Heart left ventricle (tissue), 16 donors: ENCODE measurements around the gene TMPRSS7. TPM values are rescaled to one million over a fixed set of nuclear protein-coding genes. Genes with fewer than 3 reads are reported as not detected.

Experiments used
- ATAC-seq, 4 donors: fragments of 200-7000 bp; cut with Tn5 transposase; one replicate each; pipeline ENCODE4 v1.9.1; 2020 to 2022; ENCODE audit warnings: moderate library complexity in 4 of 4, mild to moderate bottlenecking in 3 of 4, moderate number of reproducible peaks in 1 of 4
- DNase-seq, 5 donors: peaks; one replicate each; pipeline ENCODE4 v3.0.0-alpha.2; 2020
- H3K27ac ChIP-seq, 12 donors: fragments of 200-600 bp; sonication (generic) in 4 of 12; one replicate each; pipeline versions ENCODE4 v1.5.0 to v1.8.0; 2016 to 2022; ENCODE audit warnings: mild to moderate bottlenecking in 2 of 12
- H3K27me3 ChIP-seq, 9 donors: fragments of 200-600 bp; sonication (generic) in 2 of 9; one replicate each; pipeline versions ENCODE4 v1.5.1 to v1.8.0; 2016 to 2022; ENCODE audit warnings: mild to moderate bottlenecking in 3 of 9
- H3K36me3 ChIP-seq, 9 donors: fragments of 200-600 bp; sonication (generic) in 2 of 9; one replicate each; pipeline versions ENCODE4 v1.5.0 to v1.8.0; 2018 to 2022; ENCODE audit warnings: mild to moderate bottlenecking in 2 of 9
- H3K4me1 ChIP-seq, 12 donors: fragments of 200-600 bp; sonication (generic) in 4 of 12; one replicate each; pipeline versions ENCODE4 v1.5.0 to v1.8.0; 2016 to 2022; ENCODE audit warnings: mild to moderate bottlenecking in 3 of 12
- H3K4me3 ChIP-seq, 12 donors: fragments of 200-600 bp; sonication (generic) in 4 of 12; one replicate each; pipeline versions ENCODE4 v1.5.0 to v1.8.0; 2017 to 2022; ENCODE audit warnings: mild to moderate bottlenecking in 9 of 12, moderate library complexity in 4 of 12
- H3K9me3 ChIP-seq, 12 donors: fragments of 200-600 bp; sonication (generic) in 4 of 12; one replicate each; pipeline versions ENCODE4 v1.5.0 to v1.8.0; 2016 to 2022; ENCODE audit warnings: mild to moderate bottlenecking in 1 of 12
- POLR2A ChIP-seq, 2 donors: fragments of 450-650 bp; IDR thresholded peaks; one replicate each; pipeline ENCODE4 v1.6.1; 2017; ENCODE audit warnings: antibody characterized with exemption in 2 of 2, mild to moderate bottlenecking in 2 of 2, moderate library complexity in 2 of 2
- WGBS, 4 donors: extraction: QIAGEN DNeasy Blood & Tissue Kit in 2 of 4; methylation state at CpG; one replicate each; pipeline versions ENCODE4 v1.1.5 to v1.1.7; 2013 to 2018; 5-methylcytosine and 5-hydroxymethylcytosine counted together
- intact Hi-C, 10 donors: fragments of 100-400 bp; cut with DNase I; formaldehyde crosslinking; loops; one replicate each; pipeline versions ENCODE4 v1.11.1 to v1.14.2; 2022
- polyA plus RNA-seq, 2 donors: library from polyadenylated mRNA; stranded (reverse); fragments of 200-250 nt; gene quantifications; one replicate each; pipeline ENCODE4 v1.2.3, GENCODE V29; 2013
- total RNA-seq, 9 donors: library from RNA; depleted of rRNA in 2 of 9; stranded (reverse); fragments of >200 nt in 2 of 9; fragmentation: NEBNext Ultra II Directional in 3 of 9; extraction: Animal tissue kit (Norgen Biotek cat#: 25700) in 3 of 9; gene quantifications; one replicate each; pipeline versions ENCODE4 v1.1.0 to v1.2.4, GENCODE V29; 2016 to 2023
- TF ChIP-seq, protein P1 (sequence below), 12 donors: fragments of 200-600 bp; sonication (generic) in 4 of 12; IDR thresholded peaks; one replicate each; pipeline versions ENCODE4 v1.5.0 to v1.8.0; 2018 to 2022; ENCODE audit warnings: antibody characterized with exemption in 12 of 12, mild to moderate bottlenecking in 5 of 12
- donor health status: ischemic (EF 13 %, LVEDD 7.1; RV severe dilation, severe dysfunction).
- donor health status: healthy with polysubstance abuse.
- donor health status: DM: no; HTN: yes; CAD: no.
- donor health status: DM: no; HTN: no; CAD: no.
- donor health status: ischemic (EF 25% LVEDD 6.9; RV normal size, moderate dysfunction).
- donor health status: ischemic (EF 25% LVEDD 5.7; RV mildly dilated, moderate dysfunction).
- donor health status: healthy.
- donor health status: DM: yes; HTN: yes; CAD: no.
- donor health status: ischemic (EF 35%, LVEDD 5.7; RV mildly dilated, moderate dysfunction).
- donor health status: nonischemic (EF 11% LVEDD 7.7; RV severe dilation, severe dysfunction).
- donor health status: DM: yes; HTN: yes; CAD: no.
- donor health status: PGD.
- donor health status: ischemic (EF 29% LVEDD 5.4; RV normal size, mild dysfunction).
- donor health status: nonischemic (EF 23%, LVEDD 6.1; RV moderate dilation, normal function).

The TMPRSS7 gene
- total and polyA plus RNA-seq, 11 donors, result not detected

DNA sequence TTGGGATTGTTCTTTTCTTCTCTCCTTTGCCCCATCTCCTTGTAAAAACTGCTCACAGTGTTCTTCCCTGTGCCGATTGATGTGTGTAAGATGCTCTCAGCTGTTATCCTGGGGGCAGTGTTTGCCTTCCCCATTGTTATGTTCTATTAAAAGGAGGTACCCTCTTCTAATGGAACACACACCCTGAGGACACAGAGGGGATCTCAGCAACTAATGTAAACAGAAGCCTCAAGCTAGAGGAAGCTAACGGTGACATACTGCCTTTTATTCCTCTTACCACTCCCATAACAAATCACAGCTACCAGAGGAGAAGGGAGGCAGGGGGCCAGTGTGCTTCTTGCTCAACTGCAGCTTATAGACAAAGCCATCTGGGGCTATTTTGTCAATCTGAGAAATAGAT is 33.6 kb upstream of the TMPRSS7 start:
- Histone ChIP-seq H3K4me1 (peaks cover 0 to 16% (median 8%) of the 10 kb centered on the region in 12 donors), H3K27ac (no peak overlapping the region), H3K9me3 (no peaks in the 10 kb centered on the region), H3K27me3 (peaks cover 0 to 20% (median 0%) of the 10 kb centered on the region in 9 donors), H3K36me3 (no peaks in the 10 kb centered on the region), H3K4me3 (no peak overlapping the region)
- ATAC-seq (no peak), DNase-seq (no peak)
- whole genome bisulfite sequencing, 4 donors, result 87 to 96% (median 93%) methylated on average over 2 of the region's 2 CpGs
- intact Hi-C loops, result no loop called here
- TF ChIP-seq POLR2A (IDR thresholded peaks at IDR 0.05), result no peak
- TF ChIP-seq, protein P1, sequence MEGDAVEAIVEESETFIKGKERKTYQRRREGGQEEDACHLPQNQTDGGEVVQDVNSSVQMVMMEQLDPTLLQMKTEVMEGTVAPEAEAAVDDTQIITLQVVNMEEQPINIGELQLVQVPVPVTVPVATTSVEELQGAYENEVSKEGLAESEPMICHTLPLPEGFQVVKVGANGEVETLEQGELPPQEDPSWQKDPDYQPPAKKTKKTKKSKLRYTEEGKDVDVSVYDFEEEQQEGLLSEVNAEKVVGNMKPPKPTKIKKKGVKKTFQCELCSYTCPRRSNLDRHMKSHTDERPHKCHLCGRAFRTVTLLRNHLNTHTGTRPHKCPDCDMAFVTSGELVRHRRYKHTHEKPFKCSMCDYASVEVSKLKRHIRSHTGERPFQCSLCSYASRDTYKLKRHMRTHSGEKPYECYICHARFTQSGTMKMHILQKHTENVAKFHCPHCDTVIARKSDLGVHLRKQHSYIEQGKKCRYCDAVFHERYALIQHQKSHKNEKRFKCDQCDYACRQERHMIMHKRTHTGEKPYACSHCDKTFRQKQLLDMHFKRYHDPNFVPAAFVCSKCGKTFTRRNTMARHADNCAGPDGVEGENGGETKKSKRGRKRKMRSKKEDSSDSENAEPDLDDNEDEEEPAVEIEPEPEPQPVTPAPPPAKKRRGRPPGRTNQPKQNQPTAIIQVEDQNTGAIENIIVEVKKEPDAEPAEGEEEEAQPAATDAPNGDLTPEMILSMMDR (IDR thresholded peaks at IDR 0.05), result no peak

DNA sequence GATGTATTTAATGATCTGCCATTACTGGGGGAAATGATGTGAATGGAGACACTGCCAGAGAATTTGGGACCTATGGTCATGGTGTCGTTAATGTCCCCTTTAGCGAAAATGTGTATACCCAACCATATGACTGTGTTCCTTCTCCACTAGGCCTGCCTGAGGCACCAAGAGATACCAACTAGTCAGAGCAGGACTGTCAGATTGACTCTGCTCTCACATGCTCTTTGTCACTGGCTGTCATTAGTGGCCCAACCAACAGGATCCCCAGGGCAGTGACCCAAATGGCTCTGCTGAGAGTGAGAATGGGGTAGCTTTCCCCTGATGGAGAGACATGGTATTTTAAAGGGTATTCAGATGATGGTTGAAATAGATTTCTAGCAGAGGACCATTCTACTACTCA is 33.0 kb upstream of the TMPRSS7 start:
- TF ChIP-seq, protein P1 (IDR thresholded peaks at IDR 0.05), result no peak
- TF ChIP-seq POLR2A (IDR thresholded peaks at IDR 0.05), result no peak
- no peak for ATAC-seq
- H3K4me1 ChIP-seq, result peaks cover 0 to 16% (median 8%) of the 10 kb centered on the region in 12 donors

DNA sequence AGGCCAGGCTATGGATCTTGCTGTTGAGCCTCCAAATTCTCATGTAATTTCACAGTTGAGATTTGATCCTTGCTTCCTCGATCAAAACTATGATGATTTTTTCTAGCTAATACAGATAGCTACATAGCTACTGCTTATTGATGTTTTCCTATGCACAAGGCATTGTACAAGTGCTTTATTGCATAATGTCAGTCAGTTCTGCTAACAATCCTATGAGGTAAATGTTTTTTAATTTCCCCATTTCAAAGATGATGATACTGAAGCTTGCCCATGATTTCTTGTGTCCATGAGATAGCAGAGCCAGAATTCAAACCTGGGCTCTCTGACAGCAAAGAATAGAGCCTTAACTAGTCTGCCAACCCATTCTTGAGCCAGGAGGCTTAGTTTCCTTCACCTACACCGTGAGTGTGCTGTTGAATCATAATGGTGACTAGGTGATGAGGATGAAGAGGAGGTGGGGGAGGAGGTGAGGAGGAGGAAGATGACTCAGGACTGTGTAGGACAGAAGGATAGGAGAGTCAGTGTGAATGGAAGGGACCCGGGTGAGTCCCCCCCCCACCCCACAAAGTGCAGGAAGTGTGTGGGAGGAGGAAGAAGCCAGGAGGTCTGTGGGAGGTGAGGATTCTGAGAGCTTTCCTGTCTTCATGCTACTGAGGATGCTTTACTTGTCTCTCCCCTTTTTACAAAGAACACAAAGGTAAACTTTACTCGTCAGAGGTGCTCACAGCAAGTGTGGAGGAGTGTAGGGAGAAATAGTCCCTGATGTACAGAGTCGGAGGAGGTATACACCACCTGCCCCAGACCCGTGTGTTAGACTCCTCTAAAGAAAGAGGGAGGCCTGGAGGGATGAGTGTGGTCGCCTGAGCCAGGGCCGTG is 32.2 kb upstream of the TMPRSS7 start:
- 76 to 79% (median 78%) methylated on average over 8 of the region's 8 CpGs for WGBS, 4 donors
- Histone ChIP-seq H3K4me3 (no peak overlapping the region), H3K27me3 (peaks cover 0 to 20% (median 0%) of the 10 kb centered on the region in 9 donors), H3K27ac (no peak overlapping the region), H3K9me3 (no peaks in the 10 kb centered on the region), H3K4me1 (peaks cover 0 to 16% (median 8%) of the 10 kb centered on the region in 12 donors), H3K36me3 (no peaks in the 10 kb centered on the region)
- DNase-seq, result no peak
- TF ChIP-seq, protein P1 (IDR thresholded peaks at IDR 0.05), result no peak
- no peak for TF ChIP-seq POLR2A (IDR thresholded peaks at IDR 0.05)
- intact Hi-C loops, result no loop called here
- ATAC-seq, result no peak

More for the DNA sequence above, 33.0 kb upstream of the TMPRSS7 start:
- Histone ChIP-seq H3K27me3 (peaks cover 0 to 20% (median 0%) of the 10 kb centered on the region in 9 donors), H3K27ac (no peak overlapping the region), H3K9me3 (no peaks in the 10 kb centered on the region), H3K36me3 (no peaks in the 10 kb centered on the region), H3K4me3 (no peak overlapping the region)
- DNase-seq, result no peak
- 93 to 100% (median 95%) methylated on average over 2 of the region's 2 CpGs for WGBS, 4 donors
- intact Hi-C loops, result no loop called here

DNA sequence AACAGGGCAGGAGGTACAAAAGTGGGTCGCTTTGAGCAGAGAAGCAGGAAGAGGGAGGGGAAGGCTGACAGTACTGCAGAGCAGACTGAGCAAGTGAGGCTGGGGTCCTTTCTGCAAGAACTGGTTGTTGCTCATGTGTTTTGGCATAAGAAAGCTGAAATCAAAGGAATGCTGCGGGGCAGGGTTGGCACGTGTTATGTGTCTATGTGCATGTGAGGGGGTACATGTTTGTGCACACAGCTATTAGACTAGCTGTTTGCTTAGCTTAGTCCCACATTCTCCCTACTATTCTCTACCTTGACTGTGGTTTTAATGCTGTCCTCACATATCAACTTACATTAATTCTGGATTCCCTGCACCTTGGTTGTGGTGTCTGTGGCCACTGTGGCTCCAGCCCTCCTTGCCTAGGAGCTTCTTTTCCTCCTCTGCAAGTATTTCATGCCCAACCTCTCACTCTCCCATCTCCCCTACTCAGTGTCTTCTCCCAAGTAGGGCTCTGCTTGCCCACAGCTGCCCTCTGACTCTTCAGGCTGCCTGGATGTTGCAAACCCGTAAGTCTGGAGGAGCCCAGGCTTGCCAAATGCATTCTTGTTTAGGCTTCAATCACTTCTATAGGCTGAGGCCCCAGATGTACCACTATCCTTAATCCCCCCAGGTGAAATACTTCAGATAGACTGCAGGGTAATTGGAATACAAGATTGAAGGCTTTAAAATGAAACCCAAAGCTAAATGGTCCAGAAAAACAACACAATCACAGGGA is 31.0 kb upstream of the TMPRSS7 start:
- Histone ChIP-seq H3K27ac (no peak overlapping the region), H3K4me3 (no peak overlapping the region), H3K36me3 (no peaks in the 10 kb centered on the region), H3K4me1 (peaks cover 0 to 22% (median 10%) of the 10 kb centered on the region in 12 donors), H3K9me3 (no peaks in the 10 kb centered on the region), H3K27me3 (peaks cover 0 to 20% (median 0%) of the 10 kb centered on the region in 9 donors)
- intact Hi-C loops, result no loop called here
- ATAC-seq (no peak), DNase-seq (no peak)
- TF ChIP-seq, protein P1 (IDR thresholded peaks at IDR 0.05), result no peak
- TF ChIP-seq POLR2A (IDR thresholded peaks at IDR 0.05), result no peak
- 82 to 93% (median 88%) methylated on average over 4 of the region's 4 CpGs for WGBS, 4 donors
